Neural cell (in vitro differentiated cells): ENCODE results near the gene CREBRF. TPM values are rescaled to one million over a fixed set of nuclear protein-coding genes. Genes with fewer than 3 reads are reported as not detected.

Source experiments
- H2AFZ ChIP-seq: fragments of 200-600, 300-800 bp; sonication (generic), shearing (Covaris generic); 2 replicates; pipeline ENCODE4 v1.6.0; 2014; ENCODE audit warnings: low read depth, mild to moderate bottlenecking, antibody characterized with exemption, low read length, moderate library complexity
- H3F3A ChIP-seq: fragments of 200-600 bp; shearing (Covaris generic); 2 replicates; pipeline ENCODE4 v1.6.1; 2016; ENCODE audit warnings: mild to moderate bottlenecking, moderate library complexity, mixed read lengths, antibody characterized with exemption, low read length; ENCODE audit not compliant: insufficient read depth, poor library complexity, severe bottlenecking
- H3K27ac ChIP-seq: fragments of 200-600, 300-800 bp; sonication (generic), shearing (Covaris generic); 2 replicates; pipeline ENCODE4 v1.5.1; 2014; ENCODE audit warnings: mild to moderate bottlenecking, low read length, moderate library complexity
- H3K27me3 ChIP-seq: fragments of 300-800, 200-600 bp; sonication (generic), shearing (Covaris generic); 2 replicates; pipeline ENCODE4 v1.6.0; 2014; ENCODE audit warnings: mild to moderate bottlenecking, low read depth, low read length, moderate library complexity; ENCODE audit not compliant: insufficient read depth
- H3K36me3 ChIP-seq: fragments of 300-800, 200-600 bp; sonication (generic), shearing (Covaris generic); 2 replicates; pipeline ENCODE4 v1.5.1; 2014; ENCODE audit warnings: mild to moderate bottlenecking, antibody characterized with exemption, low read length, moderate library complexity; ENCODE audit not compliant: insufficient read depth
- H3K4me2 ChIP-seq: fragments of 300-800, 200-600 bp; sonication (generic), shearing (Covaris generic); 2 replicates; pipeline ENCODE4 v1.6.0; 2014; ENCODE audit warnings: mild to moderate bottlenecking, low read length
- H3K4me3 ChIP-seq: fragments of 300-800, 200-600 bp; sonication (generic), shearing (Covaris generic); 2 replicates; pipeline ENCODE4 v1.5.1; 2014; ENCODE audit warnings: mild to moderate bottlenecking, low read length, moderate library complexity
- H3K79me2 ChIP-seq: fragments of 200-600 bp; shearing (Covaris generic); replicated peaks from 2 replicates; pipeline ENCODE4 v1.6.0; 2014; ENCODE audit warnings: mild to moderate bottlenecking, low read length, moderate library complexity; ENCODE audit not compliant: insufficient read depth
- H3K9ac ChIP-seq: fragments of 300-800, 200-600 bp; sonication (generic), shearing (Covaris generic); 2 replicates; pipeline ENCODE4 v1.6.1; 2016; ENCODE audit warnings: mild to moderate bottlenecking, low read length, mixed read lengths
- H3K9me2 ChIP-seq: fragments of 200-600 bp; shearing (Covaris generic); 2 replicates; pipeline ENCODE4 v1.6.1; 2016; ENCODE audit warnings: mild to moderate bottlenecking, low read length, mixed read lengths; ENCODE audit not compliant: insufficient read depth
- H3K9me3 ChIP-seq: fragments of 200-600, 300-800 bp; sonication (generic), shearing (Covaris generic); 2 replicates; pipeline ENCODE4 v1.6.1; 2016; ENCODE audit warnings: mild to moderate bottlenecking, mixed run types, low read length, moderate library complexity, mixed read lengths
- H4K20me1 ChIP-seq: fragments of 200-600 bp; shearing (Covaris generic); 2 replicates; pipeline ENCODE4 v1.6.1; 2016; ENCODE audit warnings: mild to moderate bottlenecking, mixed run types; ENCODE audit not compliant: insufficient read depth
- CTCF ChIP-seq: fragments of 450-650 bp; IDR thresholded peaks from 2 replicates; pipeline ENCODE4 v1.5.1; 2014; ENCODE audit warnings: antibody characterized with exemption, mild to moderate bottlenecking, moderate library complexity; ENCODE audit not compliant: poor library complexity, severe bottlenecking
- EP300 ChIP-seq: fragments of 450-650 bp; conservative IDR thresholded peaks from 2 replicates; pipeline ENCODE4 v1.6.1; 2014; ENCODE audit warnings: antibody characterized with exemption, mild to moderate bottlenecking, moderate library complexity; ENCODE audit not compliant: poor library complexity, severe bottlenecking
- EZH2 ChIP-seq: fragments of 200-600, 300-800 bp; shearing (Covaris generic), sonication (generic); IDR thresholded peaks from 2 replicates; pipeline ENCODE4 v1.6.1; 2014; ENCODE audit warnings: antibody characterized with exemption, low read length, borderline replicate concordance, mild to moderate bottlenecking; ENCODE audit not compliant: insufficient read depth, poor library complexity, severe bottlenecking
- MXI1 ChIP-seq: fragments of 450-650 bp; conservative IDR thresholded peaks from 2 replicates; pipeline ENCODE4 v1.6.1; 2014; ENCODE audit warnings: antibody characterized with exemption, mild to moderate bottlenecking; ENCODE audit not compliant: poor library complexity, severe bottlenecking
- POLR2AphosphoS5 ChIP-seq: IDR thresholded peaks from 2 replicates; pipeline ENCODE4 v1.6.1; 2012
- RAD21 ChIP-seq: fragments of 450-650 bp; conservative IDR thresholded peaks from 2 replicates; pipeline ENCODE4 v1.6.1; 2014; ENCODE audit warnings: antibody characterized with exemption, mild to moderate bottlenecking, moderate library complexity
- SMC3 ChIP-seq: fragments of 450-650 bp; conservative IDR thresholded peaks from 2 replicates; pipeline ENCODE4 v1.6.1; 2014; ENCODE audit warnings: antibody characterized with exemption, mild to moderate bottlenecking, moderate library complexity; ENCODE audit not compliant: poor library complexity
- TAF1 ChIP-seq: IDR thresholded peaks from 2 replicates; pipeline ENCODE4 v1.6.1; 2012; ENCODE audit warnings: low read depth
- polyA plus RNA-seq: library from polyadenylated mRNA; depleted of rRNA; stranded (reverse); fragments of >200 nt; gene quantifications from 2 replicates; pipeline ENCODE4 v1.2.3, GENCODE V29; 2014
- TF ChIP-seq, protein P1 (sequence below): IDR thresholded peaks from 2 replicates; pipeline ENCODE4 v1.6.1; 2012; ENCODE audit warnings: borderline replicate concordance

Gene CREBRF
- polyA plus RNA-seq, 1 donor from 2014 or later: 9.3 TPM

GRCh38 chr5:173093606-173094005, 37.5 kb downstream of the CREBRF start:
- Histone ChIP-seq H3K9me2 (no peaks in the 10 kb centered on the region), H3K9me3 (no peaks in the 10 kb centered on the region)

DNA sequence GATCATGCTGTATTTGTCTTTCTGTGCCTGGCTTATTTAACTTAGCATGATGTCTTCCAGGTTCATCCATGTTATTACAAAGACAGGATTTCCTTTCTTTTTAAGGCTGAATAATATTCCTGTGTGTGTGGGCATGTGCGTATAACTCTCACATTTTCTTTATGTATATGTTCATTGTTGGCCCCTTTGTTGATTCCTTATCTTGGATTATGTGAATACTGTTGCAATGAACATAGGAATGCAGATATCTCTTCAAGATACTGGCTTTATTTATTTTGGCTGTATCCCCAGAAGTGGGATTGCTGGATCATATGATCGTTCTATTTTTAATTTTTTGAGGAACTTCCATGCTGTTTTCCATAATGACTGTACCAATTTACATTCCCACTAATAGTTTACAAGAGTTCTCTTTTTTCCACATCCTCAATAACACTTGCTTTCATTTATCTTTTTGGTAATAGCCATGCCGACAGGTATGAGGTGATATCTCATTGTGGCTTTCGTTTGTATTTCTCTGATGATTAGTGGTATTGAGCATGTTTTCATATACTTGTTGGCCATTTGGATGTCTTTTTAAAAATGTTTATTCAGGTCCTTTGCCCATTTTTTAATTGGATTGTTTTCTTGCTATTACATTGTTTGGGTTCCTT, 38.0 kb downstream of the CREBRF start:
- H2AFZ ChIP-seq: no peak overlapping the region
- no peaks in the 10 kb centered on the region for H4K20me1 ChIP-seq
- H3K27me3 ChIP-seq: no peaks in the 10 kb centered on the region
- H3K79me2 ChIP-seq: no peaks in the 10 kb centered on the region
- TF ChIP-seq TAF1 (no peak), POLR2AphosphoS5 (no peak), RAD21 (no peak)
- TF ChIP-seq, protein P1, sequence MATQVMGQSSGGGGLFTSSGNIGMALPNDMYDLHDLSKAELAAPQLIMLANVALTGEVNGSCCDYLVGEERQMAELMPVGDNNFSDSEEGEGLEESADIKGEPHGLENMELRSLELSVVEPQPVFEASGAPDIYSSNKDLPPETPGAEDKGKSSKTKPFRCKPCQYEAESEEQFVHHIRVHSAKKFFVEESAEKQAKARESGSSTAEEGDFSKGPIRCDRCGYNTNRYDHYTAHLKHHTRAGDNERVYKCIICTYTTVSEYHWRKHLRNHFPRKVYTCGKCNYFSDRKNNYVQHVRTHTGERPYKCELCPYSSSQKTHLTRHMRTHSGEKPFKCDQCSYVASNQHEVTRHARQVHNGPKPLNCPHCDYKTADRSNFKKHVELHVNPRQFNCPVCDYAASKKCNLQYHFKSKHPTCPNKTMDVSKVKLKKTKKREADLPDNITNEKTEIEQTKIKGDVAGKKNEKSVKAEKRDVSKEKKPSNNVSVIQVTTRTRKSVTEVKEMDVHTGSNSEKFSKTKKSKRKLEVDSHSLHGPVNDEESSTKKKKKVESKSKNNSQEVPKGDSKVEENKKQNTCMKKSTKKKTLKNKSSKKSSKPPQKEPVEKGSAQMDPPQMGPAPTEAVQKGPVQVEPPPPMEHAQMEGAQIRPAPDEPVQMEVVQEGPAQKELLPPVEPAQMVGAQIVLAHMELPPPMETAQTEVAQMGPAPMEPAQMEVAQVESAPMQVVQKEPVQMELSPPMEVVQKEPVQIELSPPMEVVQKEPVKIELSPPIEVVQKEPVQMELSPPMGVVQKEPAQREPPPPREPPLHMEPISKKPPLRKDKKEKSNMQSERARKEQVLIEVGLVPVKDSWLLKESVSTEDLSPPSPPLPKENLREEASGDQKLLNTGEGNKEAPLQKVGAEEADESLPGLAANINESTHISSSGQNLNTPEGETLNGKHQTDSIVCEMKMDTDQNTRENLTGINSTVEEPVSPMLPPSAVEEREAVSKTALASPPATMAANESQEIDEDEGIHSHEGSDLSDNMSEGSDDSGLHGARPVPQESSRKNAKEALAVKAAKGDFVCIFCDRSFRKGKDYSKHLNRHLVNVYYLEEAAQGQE: no peak
- peaks cover 10% of the 10 kb centered on the region for H3K36me3 ChIP-seq
- no peak overlapping the region for H3K4me2 ChIP-seq
- no peaks in the 10 kb centered on the region for H3K9me2 ChIP-seq
- H3F3A ChIP-seq: no peaks in the 10 kb centered on the region
- H3K9ac ChIP-seq: no peak overlapping the region
- no peaks in the 10 kb centered on the region for H3K9me3 ChIP-seq
- H3K27ac ChIP-seq: no peak overlapping the region
- H3K4me3 ChIP-seq: no peak overlapping the region

More at GRCh38 chr5:173093606-173094005, 37.5 kb downstream of the CREBRF start:
- Histone ChIP-seq H3K79me2 (no peaks in the 10 kb centered on the region), H3K9ac (no peak overlapping the region), H3K36me3 (peaks cover 10% of the 10 kb centered on the region), H4K20me1 (no peaks in the 10 kb centered on the region), H3F3A (no peaks in the 10 kb centered on the region), H3K27me3 (no peaks in the 10 kb centered on the region), H2AFZ (no peak overlapping the region), H3K4me3 (no peak overlapping the region), H3K27ac (no peak overlapping the region), H3K4me2 (no peak overlapping the region)
- TF ChIP-seq POLR2AphosphoS5 (no peak), EP300 (no peak), CTCF (no peak)

- no peak overlapping the region for H2AFZ ChIP-seq
- no peak overlapping the region for H3K9ac ChIP-seq
- H4K20me1 ChIP-seq: no peaks in the 10 kb centered on the region
- H3K9me2 ChIP-seq: no peaks in the 10 kb centered on the region
- no peaks in the 10 kb centered on the region for H3K9me3 ChIP-seq
- TF ChIP-seq TAF1 (no peak), EP300 (no peak), SMC3 (no peak), POLR2AphosphoS5 (no peak), MXI1 (no peak), CTCF (no peak), EZH2 (no peak), RAD21 (no peak)
- TF ChIP-seq, protein P1: no peak
- H3K79me2 ChIP-seq: no peaks in the 10 kb centered on the region
- no peaks in the 10 kb centered on the region for H3K36me3 ChIP-seq
- no peaks in the 10 kb centered on the region for H3K27me3 ChIP-seq
- no peak overlapping the region for H3K4me3 ChIP-seq
- no peak overlapping the region for H3K4me2 ChIP-seq
- H3K27ac ChIP-seq: no peak overlapping the region
- no peaks in the 10 kb centered on the region for H3F3A ChIP-seq
Measured at GRCh38 chr5:173098787-173099186, 42.6 kb downstream of the CREBRF start.
